IPS-15b (cell line): ENCODE data around the gene CDC42EP2.
"Not testable (repeated sequence)": the region's sequence is repeated elsewhere in the genome, so short reads cannot be mapped to it uniquely, and the experiment has no call there.

Experiments used
- H3K27me3 ChIP-seq: one replicate; pipeline ENCODE4 v1.6.1; 2013; ENCODE audit warnings: low read length; ENCODE audit not compliant: control insufficient read depth, insufficient read depth
- H3K36me3 ChIP-seq: one replicate; pipeline ENCODE4 v1.6.1; 2013; ENCODE audit warnings: low read length; ENCODE audit not compliant: control insufficient read depth, insufficient read depth
- H3K4me1 ChIP-seq: one replicate; pipeline ENCODE4 v1.6.1; 2013; ENCODE audit warnings: mild to moderate bottlenecking, low read length; ENCODE audit not compliant: control insufficient read depth, insufficient read depth
- H3K4me3 ChIP-seq: one replicate; pipeline ENCODE4 v1.5.1; 2013; ENCODE audit warnings: low read depth, low read length
- H3K9ac ChIP-seq: one replicate; pipeline ENCODE4 v1.6.1; 2013; ENCODE audit warnings: low read depth, mild to moderate bottlenecking, low read length
- H3K9me3 ChIP-seq: one replicate; pipeline ENCODE4 v1.6.1; 2013; ENCODE audit warnings: mild to moderate bottlenecking, low read length; ENCODE audit not compliant: control insufficient read depth, insufficient read depth

CDC42EP2 gene

GRCh38 chr11:65329944-65330403 is 15.3 kb downstream of the CDC42EP2 start:
- Histone ChIP-seq H3K4me3 (no peak overlapping the region), H3K4me1 (peaks cover under 1% of the 10 kb centered on the region), H3K9ac (no peak overlapping the region), H3K27me3 (no peaks in the 10 kb centered on the region), H3K36me3 (no peaks in the 10 kb centered on the region), H3K9me3 (no peaks in the 10 kb centered on the region)

- H3K36me3 ChIP-seq, result no peaks in the 10 kb centered on the region
- no peak overlapping the region for H3K4me3 ChIP-seq
- H3K27me3 ChIP-seq, result no peaks in the 10 kb centered on the region
- H3K4me1 ChIP-seq, result peaks cover 2% of the 10 kb centered on the region
- H3K9ac ChIP-seq, result no peak overlapping the region
- no peaks in the 10 kb centered on the region for H3K9me3 ChIP-seq
These were observed 15.9 kb downstream of the CDC42EP2 start for GRCh38 chr11:65330544-65330943.

- not testable (repeated sequence) for H3K36me3 ChIP-seq, H3K4me3 ChIP-seq, H3K27me3 ChIP-seq, H3K9me3 ChIP-seq, H3K9ac ChIP-seq, H3K4me1 ChIP-seq
These were observed 17.9 kb downstream of the CDC42EP2 start for GRCh38 chr11:65332591-65332990.

- H3K9ac ChIP-seq, result no peak overlapping the region
- no peaks in the 10 kb centered on the region for H3K36me3 ChIP-seq
- no peaks in the 10 kb centered on the region for H3K9me3 ChIP-seq
- H3K27me3 ChIP-seq, result no peaks in the 10 kb centered on the region
- peak overlapping the region; percentile 97 for H3K4me3 ChIP-seq
- H3K4me1 ChIP-seq, result peaks cover 2% of the 10 kb centered on the region
These were observed 20.1 kb downstream of the CDC42EP2 start for GRCh38 chr11:65334696-65335295.

GRCh38 chr11:65338676-65339075 is 24.0 kb downstream of the CDC42EP2 start:
- H3K4me3 ChIP-seq, result no peak overlapping the region
- H3K4me1 ChIP-seq, result peaks cover 2% of the 10 kb centered on the region
- no peak overlapping the region for H3K9ac ChIP-seq
- H3K9me3 ChIP-seq, result no peaks in the 10 kb centered on the region
- no peaks in the 10 kb centered on the region for H3K27me3 ChIP-seq
- peaks cover 32% of the 10 kb centered on the region for H3K36me3 ChIP-seq

GRCh38 chr11:65340226-65340625 is 25.6 kb downstream of the CDC42EP2 start:
- H3K9me3 ChIP-seq, result no peaks in the 10 kb centered on the region
- no peak overlapping the region for H3K9ac ChIP-seq
- H3K4me1 ChIP-seq, result no peaks in the 10 kb centered on the region
- peaks cover 43% of the 10 kb centered on the region for H3K36me3 ChIP-seq
- no peaks in the 10 kb centered on the region for H3K27me3 ChIP-seq
- H3K4me3 ChIP-seq, result no peak overlapping the region

GRCh38 chr11:65341856-65342255 is 27.2 kb downstream of the CDC42EP2 start:
- H3K36me3 ChIP-seq, result peaks cover 53% of the 10 kb centered on the region
- no peaks in the 10 kb centered on the region for H3K4me1 ChIP-seq
- no peaks in the 10 kb centered on the region for H3K27me3 ChIP-seq
- H3K4me3 ChIP-seq, result no peak overlapping the region
- no peak overlapping the region for H3K9ac ChIP-seq
- H3K9me3 ChIP-seq, result no peaks in the 10 kb centered on the region

- H3K27me3 ChIP-seq, result peaks cover 12% of the 10 kb centered on the region
- no peaks in the 10 kb centered on the region for H3K4me1 ChIP-seq
- H3K4me3 ChIP-seq, result no peak overlapping the region
- peaks cover 24% of the 10 kb centered on the region for H3K36me3 ChIP-seq
- no peak overlapping the region for H3K9ac ChIP-seq
- H3K9me3 ChIP-seq, result no peaks in the 10 kb centered on the region
These were observed 36.8 kb downstream of the CDC42EP2 start for GRCh38 chr11:65351511-65351910.

- Histone ChIP-seq H3K27me3 (peaks cover 25% of the 10 kb centered on the region), H3K36me3 (peaks cover 20% of the 10 kb centered on the region)
These were observed 38.1 kb downstream of the CDC42EP2 start for GRCh38 chr11:65352783-65353182.

GRCh38 chr11:65353376-65353775 is 38.7 kb downstream of the CDC42EP2 start:
- H3K9ac ChIP-seq, result no peak overlapping the region
- H3K36me3 ChIP-seq, result peaks cover 15% of the 10 kb centered on the region
- peaks cover 29% of the 10 kb centered on the region for H3K27me3 ChIP-seq

More at GRCh38 chr11:65352783-65353182, 38.1 kb downstream of the CDC42EP2 start:
- H3K9ac ChIP-seq, result no peak overlapping the region
- H3K4me1 ChIP-seq, result no peaks in the 10 kb centered on the region
- no peaks in the 10 kb centered on the region for H3K9me3 ChIP-seq
- H3K4me3 ChIP-seq, result no peak overlapping the region

GRCh38 chr11:65353900-65354264 is 39.2 kb downstream of the CDC42EP2 start:
- H3K36me3 ChIP-seq, result peaks cover 11% of the 10 kb centered on the region
- no peaks in the 10 kb centered on the region for H3K4me1 ChIP-seq
- no peaks in the 10 kb centered on the region for H3K9me3 ChIP-seq
- peak overlapping the region; percentile 93 for H3K4me3 ChIP-seq
- H3K9ac ChIP-seq, result no peak overlapping the region
- peaks cover 29% of the 10 kb centered on the region for H3K27me3 ChIP-seq

More at GRCh38 chr11:65353376-65353775, 38.7 kb downstream of the CDC42EP2 start:
- no peaks in the 10 kb centered on the region for H3K4me1 ChIP-seq
- H3K4me3 ChIP-seq, result peak overlapping the region; percentile 93
- H3K9me3 ChIP-seq, result no peaks in the 10 kb centered on the region

GRCh38 chr11:65354265-65355012 is 39.8 kb downstream of the CDC42EP2 start, which contains the start of gene TIGD3:
TSS of gene TIGD3 (plus strand) at chr11:65354751. CDS start at chr11:65355809, 1,058 bp downstream.
- Histone ChIP-seq H3K4me1 (no peaks in the 10 kb centered on the region), H3K9me3 (no peaks in the 10 kb centered on the region), H3K9ac (no peak within 1 kb of the TSS), H3K36me3 (peaks cover 8% of the 10 kb centered on the region), H3K4me3 (peak within 1 kb of the TSS; percentile 93), H3K27me3 (peaks cover 29% of the 10 kb centered on the region)
